Omental fat pad (tissue), 4 donors: ENCODE results near the gene DMAC1. TPM values are rescaled to one million over a fixed set of nuclear protein-coding genes. Genes with fewer than 3 reads are reported as not detected.

ENCODE experiments used
- ATAC-seq: fragments of 150-250 bp; one replicate; pipeline ENCODE4 v1.9.1; 2016; ENCODE audit warnings: mild to moderate bottlenecking, moderate library complexity; ENCODE audit not compliant: low FRiP score
- DNase-seq: peaks from one replicate; pipeline ENCODE4 v3.0.0-alpha.2; 2019; ENCODE audit warnings: low spot score
- CTCF ChIP-seq, 3 donors: fragments of 450-650 bp; IDR thresholded peaks; one replicate each; pipeline ENCODE4 v1.5.1; 2016 to 2017; ENCODE audit warnings: antibody characterized with exemption in 3 of 3, mild to moderate bottlenecking in 3 of 3, moderate library complexity in 2 of 3
- total RNA-seq, 4 donors: library from RNA; depleted of rRNA; stranded (reverse); fragments of >200 nt; gene quantifications; one replicate each; pipeline ENCODE4 v1.1.0, GENCODE V29; 2016

Gene DMAC1
- total RNA-seq, 4 donors from 2014 or later = 8.5 to 24.1 (median 15.0) TPM

DNA sequence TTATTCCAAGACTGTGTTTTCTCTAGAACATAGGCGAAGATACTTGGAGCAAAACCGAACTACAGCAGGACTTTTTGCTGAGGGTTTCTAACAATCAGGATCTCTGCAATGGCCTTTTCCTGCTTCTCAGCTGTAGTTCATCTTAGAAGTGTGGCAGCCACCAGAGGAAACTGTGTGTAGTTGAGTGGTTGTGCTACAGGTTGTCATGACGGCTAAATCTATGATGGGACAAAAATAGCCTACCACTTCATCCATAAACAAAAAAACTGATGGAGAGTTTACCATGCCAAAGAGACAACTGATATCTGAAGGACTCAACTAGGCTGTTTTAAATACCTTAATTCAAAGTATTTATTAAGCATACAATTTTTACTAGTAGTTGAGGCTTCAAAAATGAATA is 28.2 kb upstream of the DMAC1 start:
- DNase-seq = no peak
- no peak for TF ChIP-seq CTCF (IDR thresholded peaks at IDR 0.05)
- no peak for ATAC-seq

GRCh38 chr9:7827056-7827455 is 27.5 kb upstream of the DMAC1 start:
- TF ChIP-seq CTCF (IDR thresholded peaks at IDR 0.05) = no peak
- no peak for ATAC-seq
- no peak for DNase-seq

DNA sequence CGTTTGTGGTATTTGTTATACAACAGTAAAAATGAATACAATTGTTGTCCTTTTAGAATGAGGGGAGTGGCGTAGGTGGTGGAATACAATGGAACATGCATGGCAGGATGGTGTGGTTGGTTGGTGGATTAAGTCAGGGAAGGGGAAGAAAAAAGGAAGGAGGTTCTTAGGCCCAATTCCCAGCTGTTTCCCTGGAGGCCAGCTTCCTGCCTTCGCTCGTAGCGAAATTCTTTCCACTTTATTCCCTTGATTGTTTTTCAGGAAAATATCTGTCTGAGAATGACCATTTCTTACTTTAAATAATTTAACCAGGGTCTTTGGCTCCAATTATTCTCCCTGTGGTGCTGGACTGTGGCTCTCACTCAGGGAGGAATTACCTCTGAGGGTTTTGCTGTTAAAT is 24.1 kb upstream of the DMAC1 start:
- no peak for TF ChIP-seq CTCF (IDR thresholded peaks at IDR 0.05)
- no peak for DNase-seq
- ATAC-seq = no peak

GRCh38 chr9:7819984-7820383 is 20.4 kb upstream of the DMAC1 start:
- ATAC-seq = no peak
- no peak for TF ChIP-seq CTCF (IDR thresholded peaks at IDR 0.05)
- no peak for DNase-seq

DNA sequence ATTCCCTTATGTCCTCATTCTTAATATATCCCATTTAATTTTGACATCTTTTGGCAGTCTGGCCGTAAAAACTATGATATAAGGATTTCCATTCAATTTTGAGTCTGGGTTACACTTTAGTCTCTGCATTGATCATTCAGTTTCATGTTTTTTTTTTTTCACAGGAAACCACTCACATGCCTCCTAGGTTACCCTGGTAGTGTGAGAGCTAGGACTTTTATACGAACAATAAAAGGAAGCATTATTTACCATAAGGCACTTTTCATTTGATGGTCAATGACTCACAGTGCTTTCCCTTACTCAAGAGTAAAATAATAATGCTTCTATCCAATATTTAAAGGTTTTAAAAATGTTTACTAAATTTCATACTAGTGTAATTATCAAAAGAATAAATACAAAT is 16.4 kb upstream of the DMAC1 start:
- ATAC-seq (no peak), DNase-seq (no peak)
- TF ChIP-seq CTCF (IDR thresholded peaks at IDR 0.05) = no peak

DNA sequence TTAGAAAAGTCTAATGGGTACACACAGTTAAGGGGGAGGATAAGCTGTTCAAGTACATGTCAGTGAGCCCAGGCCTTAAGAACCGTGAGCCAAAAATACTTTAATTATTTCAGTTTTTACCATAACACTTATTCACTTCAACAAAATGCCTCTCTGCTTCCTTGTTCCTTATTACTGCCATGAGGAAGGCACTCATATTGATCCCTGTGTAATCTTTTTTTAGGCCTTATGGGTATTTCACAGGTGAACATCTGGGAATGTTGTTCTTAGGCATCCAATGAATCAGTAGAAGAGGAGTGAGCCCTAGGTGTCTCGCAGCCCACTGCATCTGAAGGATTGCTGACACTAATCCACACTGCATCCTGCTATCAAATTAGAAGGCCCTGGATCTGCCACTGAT is 13.5 kb upstream of the DMAC1 start:
- ATAC-seq (no peak), DNase-seq (no peak)
- TF ChIP-seq CTCF (IDR thresholded peaks at IDR 0.05) = no peak

DNA sequence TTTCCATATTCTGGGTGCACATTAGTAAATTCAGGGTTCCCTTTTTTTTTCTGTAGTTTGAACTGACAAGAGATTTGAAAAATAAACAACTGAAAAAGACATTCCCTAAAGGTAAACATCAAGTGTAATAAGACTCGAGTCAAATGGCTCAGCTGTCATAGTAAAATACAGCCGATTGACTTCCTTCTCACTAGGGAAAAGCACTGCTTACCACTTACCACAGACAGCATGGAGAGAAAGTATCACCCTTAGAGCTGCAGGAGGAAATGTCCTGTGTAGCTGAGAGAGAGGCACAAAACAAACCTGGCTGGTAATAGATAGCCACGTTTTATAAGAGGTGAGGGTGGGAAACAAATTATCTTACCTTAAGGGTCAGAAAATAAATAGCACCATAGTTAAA is 12.1 kb upstream of the DMAC1 start:
- no peak for ATAC-seq
- TF ChIP-seq CTCF (IDR thresholded peaks at IDR 0.05) = no peak

More for the DNA sequence above, 12.1 kb upstream of the DMAC1 start:
- no peak for DNase-seq
